ENCODE results near the gene DCLRE1C.

The DCLRE1C gene

DNA sequence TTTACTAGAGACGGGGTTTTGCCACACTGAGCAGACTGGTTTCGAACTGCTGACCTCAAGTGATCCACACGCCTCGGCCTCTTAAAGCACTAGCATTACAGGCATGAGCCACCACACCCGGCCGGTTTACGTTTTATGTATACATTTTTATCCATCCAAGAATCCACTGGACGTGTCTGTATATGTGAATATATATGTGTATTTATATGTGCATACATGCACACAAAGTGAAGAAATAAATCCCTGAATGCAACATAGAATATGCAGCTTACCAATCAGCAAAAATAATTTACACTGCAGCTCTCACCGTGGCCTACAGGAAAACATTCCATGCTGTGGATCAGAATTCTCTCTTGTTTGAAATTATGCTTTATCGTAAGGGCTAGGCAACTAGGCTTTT is 23.3 kb downstream of the DCLRE1C start:
- H3K36me3 ChIP-seq = peaks cover 8% of the 10 kb centered on the region; the same call in 1 of the 2 replicates
- H3K9me3 ChIP-seq (ENCODE audit: severe bottlenecking) = no peaks in the 10 kb centered on the region
- no peaks in the 10 kb centered on the region for H3K27me3 ChIP-seq (ENCODE audit: insufficient read depth, low read depth, severe bottlenecking)
- H3K27ac ChIP-seq = no peak overlapping the region
- no peak for DNase-seq
- no peak overlapping the region for H3K4me3 ChIP-seq (ENCODE audit: low read depth, low read length)
- TF ChIP-seq, protein P1, sequence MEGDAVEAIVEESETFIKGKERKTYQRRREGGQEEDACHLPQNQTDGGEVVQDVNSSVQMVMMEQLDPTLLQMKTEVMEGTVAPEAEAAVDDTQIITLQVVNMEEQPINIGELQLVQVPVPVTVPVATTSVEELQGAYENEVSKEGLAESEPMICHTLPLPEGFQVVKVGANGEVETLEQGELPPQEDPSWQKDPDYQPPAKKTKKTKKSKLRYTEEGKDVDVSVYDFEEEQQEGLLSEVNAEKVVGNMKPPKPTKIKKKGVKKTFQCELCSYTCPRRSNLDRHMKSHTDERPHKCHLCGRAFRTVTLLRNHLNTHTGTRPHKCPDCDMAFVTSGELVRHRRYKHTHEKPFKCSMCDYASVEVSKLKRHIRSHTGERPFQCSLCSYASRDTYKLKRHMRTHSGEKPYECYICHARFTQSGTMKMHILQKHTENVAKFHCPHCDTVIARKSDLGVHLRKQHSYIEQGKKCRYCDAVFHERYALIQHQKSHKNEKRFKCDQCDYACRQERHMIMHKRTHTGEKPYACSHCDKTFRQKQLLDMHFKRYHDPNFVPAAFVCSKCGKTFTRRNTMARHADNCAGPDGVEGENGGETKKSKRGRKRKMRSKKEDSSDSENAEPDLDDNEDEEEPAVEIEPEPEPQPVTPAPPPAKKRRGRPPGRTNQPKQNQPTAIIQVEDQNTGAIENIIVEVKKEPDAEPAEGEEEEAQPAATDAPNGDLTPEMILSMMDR (IDR thresholded peaks at IDR 0.05; ENCODE audit: low read depth, low read length) = no peak

GRCh38 chr10:14926722-14927416 is 27.0 kb downstream of the DCLRE1C start:
- Histone ChIP-seq H3K36me3 (peaks cover 5% of the 10 kb centered on the region; the same call in 1 of the 2 replicates), H3K4me3 (ENCODE audit: low read depth, low read length) (no peak overlapping the region), H3K27ac (no peak overlapping the region), H3K27me3 (ENCODE audit: insufficient read depth, low read depth, severe bottlenecking) (no peaks in the 10 kb centered on the region), H3K9me3 (ENCODE audit: severe bottlenecking) (no peaks in the 10 kb centered on the region)
- DNase-seq = no peak
- TF ChIP-seq, protein P1 (IDR thresholded peaks at IDR 0.05; ENCODE audit: low read depth, low read length) = no peak

DNA sequence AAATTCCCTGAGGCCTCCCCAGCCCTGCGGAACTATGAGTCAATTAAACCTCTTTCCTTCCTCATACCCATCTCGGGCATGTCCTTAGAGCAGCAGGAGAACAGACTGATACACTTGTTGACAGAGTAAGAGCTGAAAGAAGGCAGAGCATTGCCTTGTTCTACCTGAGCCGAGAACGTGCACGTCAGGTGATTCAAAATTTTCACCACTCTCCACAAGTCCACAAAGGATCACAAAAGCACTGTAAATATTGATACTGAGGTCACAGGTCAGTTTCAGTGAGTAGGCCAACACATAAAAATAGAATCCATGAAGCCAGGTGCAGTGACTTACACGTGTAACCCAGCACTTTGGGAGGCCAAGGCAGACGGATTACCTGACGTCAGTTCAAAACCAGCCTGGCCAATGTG is 27.8 kb downstream of the DCLRE1C start:
- peaks cover 3% of the 10 kb centered on the region; the same call in 1 of the 2 replicates for H3K36me3 ChIP-seq
- no peaks in the 10 kb centered on the region for H3K27me3 ChIP-seq (ENCODE audit: insufficient read depth, low read depth, severe bottlenecking)
- H3K27ac ChIP-seq = no peak overlapping the region
- no peak overlapping the region for H3K4me3 ChIP-seq (ENCODE audit: low read depth, low read length)
- DNase-seq = no peak
- H3K9me3 ChIP-seq (ENCODE audit: severe bottlenecking) = no peaks in the 10 kb centered on the region
- TF ChIP-seq, protein P1 (IDR thresholded peaks at IDR 0.05; ENCODE audit: low read depth, low read length) = no peak

DNA sequence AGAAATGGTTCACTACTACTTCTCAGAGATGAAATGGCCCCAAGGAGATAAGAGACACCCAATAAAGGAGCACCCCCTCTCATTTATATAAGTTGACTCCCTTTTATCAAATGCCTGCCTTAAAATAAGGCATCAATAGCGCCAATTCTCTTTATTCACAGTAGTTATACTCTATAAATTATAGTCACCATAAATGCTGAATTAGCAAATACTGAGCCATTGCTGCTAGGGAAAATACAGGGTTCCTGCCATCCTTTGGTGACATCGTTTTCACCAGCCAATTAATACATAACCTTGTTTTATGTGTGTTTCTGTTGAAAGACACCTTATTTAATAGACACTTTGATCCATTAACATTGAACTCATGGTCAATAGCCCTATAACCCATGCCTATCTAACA is 28.6 kb downstream of the DCLRE1C start:
- Histone ChIP-seq H3K36me3 (peaks cover 3% of the 10 kb centered on the region; the same call in 1 of the 2 replicates), H3K27me3 (ENCODE audit: insufficient read depth, low read depth, severe bottlenecking) (no peaks in the 10 kb centered on the region), H3K9me3 (ENCODE audit: severe bottlenecking) (no peaks in the 10 kb centered on the region), H3K4me3 (ENCODE audit: low read depth, low read length) (no peak overlapping the region), H3K27ac (no peak overlapping the region)
- no peak for DNase-seq
- TF ChIP-seq, protein P1 (IDR thresholded peaks at IDR 0.05; ENCODE audit: low read depth, low read length) = no peak

DNA sequence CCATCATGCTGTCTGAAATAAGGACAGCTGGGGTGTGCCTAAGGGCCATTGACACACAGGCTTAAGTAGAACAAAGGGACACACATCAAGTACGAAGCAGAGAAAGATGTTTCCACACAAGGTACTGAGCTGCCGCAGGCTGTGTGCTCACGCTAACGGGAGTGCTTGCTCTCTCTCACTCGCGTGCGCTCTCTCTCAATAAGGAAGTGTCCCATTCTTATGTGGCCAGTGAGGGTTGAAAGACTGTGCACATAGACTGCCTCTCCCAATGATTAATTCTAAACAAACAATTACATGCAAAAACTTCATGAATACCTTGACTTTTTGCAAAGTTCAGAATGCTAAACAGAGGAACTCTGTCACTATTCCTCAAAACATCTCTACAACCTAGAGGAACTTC is 29.9 kb downstream of the DCLRE1C start:
- TF ChIP-seq, protein P1 (IDR thresholded peaks at IDR 0.05; ENCODE audit: low read depth, low read length) = no peak
- Histone ChIP-seq H3K36me3 (peaks cover 7% of the 10 kb centered on the region), H3K4me3 (ENCODE audit: low read depth, low read length) (no peak overlapping the region), H3K9me3 (ENCODE audit: severe bottlenecking) (no peaks in the 10 kb centered on the region), H3K27me3 (ENCODE audit: insufficient read depth, low read depth, severe bottlenecking) (no peaks in the 10 kb centered on the region), H3K27ac (no peak overlapping the region)
- no peak for DNase-seq

DNA sequence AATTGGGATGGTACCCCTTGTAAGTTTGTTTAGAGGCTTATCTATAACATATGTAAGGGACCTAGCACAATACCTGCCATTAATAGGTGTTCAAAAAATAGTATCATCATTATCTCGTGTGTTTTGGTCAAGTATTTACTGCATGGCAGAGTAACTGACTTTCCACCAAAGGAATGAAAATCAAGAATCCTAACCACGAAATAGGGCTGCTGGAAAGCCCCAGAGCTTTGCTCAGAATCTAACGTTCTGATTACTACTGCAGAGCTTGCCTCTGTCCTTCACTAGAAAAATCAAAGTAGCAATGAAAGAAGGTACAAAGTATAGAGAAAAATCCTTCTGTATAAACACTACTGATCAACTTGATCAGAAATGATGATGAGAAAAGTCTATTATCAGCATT is 34.9 kb downstream of the DCLRE1C start:
- TF ChIP-seq, protein P1 (IDR thresholded peaks at IDR 0.05; ENCODE audit: low read depth, low read length) = no peak
- no peak overlapping the region for H3K27ac ChIP-seq
- H3K36me3 ChIP-seq = peaks cover 17% of the 10 kb centered on the region
- DNase-seq = no peak
- H3K27me3 ChIP-seq (ENCODE audit: insufficient read depth, low read depth, severe bottlenecking) = no peaks in the 10 kb centered on the region
- H3K4me3 ChIP-seq (ENCODE audit: low read depth, low read length) = no peak overlapping the region
- no peaks in the 10 kb centered on the region for H3K9me3 ChIP-seq (ENCODE audit: severe bottlenecking)

Measured in WERI-Rb-1 (cell line).